ENCODE measurements around the gene NUP35.

The NUP35 gene

GRCh38 chr2:183195998-183196409, 71.8 kb downstream of the NUP35 start:
- DNase-seq (ENCODE audit: extremely low spot score, insufficient read length, low read depth): no peak
- FAIRE-seq: no peak

GRCh38 chr2:183204397-183204796, 80.2 kb downstream of the NUP35 start:
- no peak for FAIRE-seq
- DNase-seq (ENCODE audit: extremely low spot score, insufficient read length, low read depth): no peak

- DNase-seq (ENCODE audit: extremely low spot score, insufficient read length, low read depth): no peak
- FAIRE-seq: no peak
Observed at GRCh38 chr2:183207110-183207509, 82.9 kb downstream of the NUP35 start.

- no peak for DNase-seq (ENCODE audit: extremely low spot score, insufficient read length, low read depth)
- no peak for FAIRE-seq
Observed at GRCh38 chr2:183209395-183210028, 85.3 kb downstream of the NUP35 start.

All from GM18507 (cell line).